C4-2B (cell line): ENCODE results near the gene PRKAG1.

ENCODE experiments used
- H3K27ac ChIP-seq: fragments of 450-650 bp; 2 replicates; pipeline ENCODE4 v1.5.1; 2017
- CTCF ChIP-seq: fragments of 450-650 bp; conservative IDR thresholded peaks from 2 replicates; pipeline ENCODE4 v1.5.1; 2017; ENCODE audit warnings: mild to moderate bottlenecking
- ZFX ChIP-seq: fragments of 450-650 bp; IDR thresholded peaks from 2 replicates; pipeline ENCODE4 v1.6.1; 2017

The PRKAG1 gene

GRCh38 chr12:48999371-49000131, 19.0 kb downstream of the PRKAG1 start, which contains the start of gene DDN:
Gene DDN, minus strand, starts transcription at chr12:48999375. Its CDS starts 88 bp downstream, at chr12:48999287.
- H3K27ac ChIP-seq: no peak within 1 kb of the TSS
- TF ChIP-seq CTCF (no peak), ZFX (no peak)

- TF ChIP-seq ZFX: no peak
- TF ChIP-seq CTCF: no peak
- no peak overlapping the region for H3K27ac ChIP-seq
Observed at GRCh38 chr12:48998497-48999353, 19.9 kb downstream of the PRKAG1 start.

DNA sequence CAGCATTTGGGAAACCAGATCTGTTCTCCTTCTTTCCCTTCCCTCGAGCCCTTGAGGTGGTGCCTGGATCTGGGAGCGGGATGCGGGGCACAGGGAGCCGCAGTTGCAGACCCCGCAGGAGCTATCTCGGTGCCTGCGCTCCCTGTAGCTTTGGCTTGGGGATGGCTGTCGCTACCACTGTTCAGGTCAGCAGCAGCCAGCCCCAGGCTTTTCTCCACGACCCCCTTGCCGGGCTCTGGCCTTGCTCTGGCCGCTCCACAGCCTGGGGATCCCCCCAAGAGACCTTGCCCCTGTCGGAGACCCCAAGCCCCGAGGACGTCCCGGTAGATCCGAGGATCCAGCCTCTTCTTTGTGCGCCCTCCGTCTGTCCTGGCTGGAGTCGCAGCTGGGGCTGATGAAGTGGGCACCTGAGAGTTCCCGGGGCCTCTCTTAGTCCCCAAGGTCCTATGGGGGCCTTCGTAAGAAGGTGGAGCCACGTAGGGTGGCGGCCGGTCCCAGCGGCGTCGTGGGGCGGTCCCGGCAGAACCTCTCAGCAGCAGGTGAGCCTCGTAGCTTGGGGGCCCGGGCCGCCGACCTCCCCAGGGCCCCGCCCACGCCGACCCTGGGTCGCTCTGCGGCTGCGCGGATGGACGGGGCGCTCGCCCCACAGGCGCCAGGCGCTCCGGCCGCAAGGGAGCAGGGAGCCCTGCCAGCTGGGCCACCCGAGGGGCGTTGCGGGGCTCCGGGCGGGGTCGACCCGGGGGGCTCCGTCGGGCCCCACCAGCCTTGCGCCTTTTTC, 20.7 kb downstream of the PRKAG1 start:
- no peak for TF ChIP-seq CTCF
- no peak for TF ChIP-seq ZFX

DNA sequence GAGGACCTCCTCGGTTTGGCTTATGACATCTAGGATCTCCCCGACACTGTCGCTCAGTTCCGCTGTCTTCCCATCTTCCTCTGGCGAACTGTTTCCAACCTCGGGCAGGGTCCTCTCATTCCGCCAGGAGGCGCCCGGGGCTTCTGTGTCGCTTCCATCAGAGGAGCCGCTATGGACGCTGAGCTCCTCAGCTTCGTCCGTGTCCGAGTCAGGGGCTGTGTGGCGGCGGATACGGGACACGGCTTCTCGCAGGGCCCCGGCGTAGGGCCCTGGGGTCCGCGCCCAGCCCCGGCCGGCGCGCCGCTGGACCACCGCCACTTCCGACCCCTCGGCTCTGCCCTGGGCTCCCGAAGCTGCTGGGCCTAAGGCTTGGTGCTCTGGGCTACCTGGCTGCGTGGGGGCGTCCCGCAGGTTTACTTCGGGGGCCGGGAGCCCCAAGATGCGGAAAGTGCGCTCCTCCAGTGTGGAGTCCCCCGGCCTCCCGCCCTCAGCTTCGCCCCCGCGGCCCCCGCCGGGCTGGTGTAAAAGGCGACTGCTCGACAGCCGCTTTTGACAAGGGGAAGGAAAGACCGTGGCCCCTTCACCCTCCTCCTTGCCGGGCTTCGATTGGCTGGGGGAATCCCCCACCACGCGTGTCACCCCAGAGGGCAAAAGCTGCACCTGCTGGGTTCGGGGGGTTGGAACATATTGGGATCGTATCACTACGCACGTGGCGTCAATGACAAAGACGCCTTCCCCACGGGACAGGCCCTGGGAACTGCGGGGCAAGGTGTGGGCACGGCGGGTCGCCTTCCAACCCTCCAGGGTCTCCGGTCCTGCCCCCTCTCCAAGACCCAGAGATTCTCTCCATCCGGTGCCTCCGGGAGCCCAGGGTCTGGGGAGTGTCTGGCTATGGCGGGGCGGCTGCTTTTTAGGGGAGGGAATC, 21.5 kb downstream of the PRKAG1 start:
- H3K27ac ChIP-seq: no peak overlapping the region
- TF ChIP-seq CTCF: no peak
- TF ChIP-seq ZFX: no peak

More for the DNA sequence above, 20.7 kb downstream of the PRKAG1 start:
- no peak overlapping the region for H3K27ac ChIP-seq

DNA sequence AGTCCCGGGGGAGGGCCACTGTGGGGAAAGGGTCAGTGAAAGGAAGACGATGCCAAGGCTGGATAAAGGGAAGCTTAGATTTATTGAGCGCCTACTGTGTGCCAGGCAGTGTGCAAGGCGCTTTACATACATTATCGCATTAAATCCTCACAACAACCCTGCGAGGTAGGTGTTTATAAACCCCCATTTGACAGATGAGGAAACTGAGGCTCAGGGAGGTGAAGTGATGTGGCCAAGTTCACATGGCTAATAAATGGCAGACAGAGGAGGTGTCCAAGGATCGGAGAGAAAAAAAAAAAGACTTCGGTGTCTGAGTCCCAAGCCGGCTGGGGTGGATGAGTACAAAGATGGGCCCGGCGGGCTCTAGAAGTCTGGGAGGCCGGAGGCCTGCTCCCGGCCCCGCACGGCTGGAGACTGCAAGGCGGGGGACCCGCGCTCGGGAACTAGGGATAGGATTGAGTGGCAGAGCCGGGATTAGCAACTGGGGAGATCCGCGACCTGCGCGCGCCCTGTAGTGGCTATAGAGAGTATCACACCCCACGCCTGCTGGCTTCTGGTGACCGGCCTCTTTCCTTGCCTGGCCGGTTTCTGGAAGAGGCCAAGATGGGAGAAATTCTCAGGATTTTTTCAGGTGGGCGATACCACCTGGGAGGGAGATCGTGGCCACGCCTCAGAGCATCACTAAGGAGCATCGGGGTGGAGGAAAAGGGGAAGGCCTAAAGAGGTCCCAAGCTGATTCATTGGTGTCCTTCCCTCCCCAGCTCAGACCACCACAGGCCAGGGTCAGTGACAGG, 23.3 kb downstream of the PRKAG1 start:
- no peak overlapping the region for H3K27ac ChIP-seq
- no peak for TF ChIP-seq ZFX
- TF ChIP-seq CTCF: peak; percentile 92
